ENCODE data around the gene SLC43A2. TPM values are rescaled to one million over a fixed set of nuclear protein-coding genes. Genes with fewer than 3 reads are reported as not detected.

SLC43A2 gene

Small RNA genes lying within 50 kb of the gene (small RNA-seq; reads per million reads assigned to genes)
- gene RN7SL105P (ENCODE audit: low read depth) = not detected
